Tibial nerve (tissue), 4 donors: Measurements from ENCODE around the gene SLC9A9.

ENCODE experiments used
- EP300 ChIP-seq, 2 donors: sonication (generic); formaldehyde crosslinking; IDR thresholded peaks; one replicate each; pipeline ENCODE4 v1.6.1; 2017; ENCODE audit warnings: antibody characterized with exemption in 2 of 2, mild to moderate bottlenecking in 1 of 2
- POLR2A ChIP-seq, 2 donors: fragments of 450-650 bp; IDR thresholded peaks; one replicate each; pipeline ENCODE4 v1.6.1; 2017; ENCODE audit warnings: antibody characterized with exemption in 2 of 2, mild to moderate bottlenecking in 2 of 2, moderate library complexity in 2 of 2
- TF ChIP-seq, protein P1 (sequence below), 5 experiments: fragments of 200-600 bp in 3 of 5; fragments of 450-650 bp in 2 of 5; sonication (generic) in 3 of 5; IDR thresholded peaks; one replicate each; pipeline ENCODE4 v1.5.1; 2016 to 2019; ENCODE audit warnings: antibody characterized with exemption in 5 of 5, mild to moderate bottlenecking in 3 of 5, moderate library complexity in 2 of 5

DNA sequence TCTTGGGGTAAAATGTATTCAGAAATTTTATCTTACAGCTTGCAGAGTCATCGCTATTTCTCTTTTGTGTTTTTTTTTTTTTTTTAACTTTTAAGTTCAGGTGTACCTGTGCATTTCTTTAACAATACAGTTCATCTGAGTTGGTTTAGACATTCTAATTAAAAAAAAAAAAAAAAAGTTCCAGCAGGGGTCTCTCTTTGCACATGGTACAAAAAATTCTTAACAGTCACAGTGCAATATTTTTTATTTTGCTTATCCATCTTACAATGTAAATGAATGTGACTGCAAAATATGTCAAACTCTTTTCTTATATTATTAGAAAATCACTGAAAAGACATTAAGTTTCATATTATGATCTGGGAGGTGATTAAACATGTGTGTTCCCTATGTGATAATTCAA is 47.5 kb upstream of the SLC9A9 start:
- TF ChIP-seq, protein P1, sequence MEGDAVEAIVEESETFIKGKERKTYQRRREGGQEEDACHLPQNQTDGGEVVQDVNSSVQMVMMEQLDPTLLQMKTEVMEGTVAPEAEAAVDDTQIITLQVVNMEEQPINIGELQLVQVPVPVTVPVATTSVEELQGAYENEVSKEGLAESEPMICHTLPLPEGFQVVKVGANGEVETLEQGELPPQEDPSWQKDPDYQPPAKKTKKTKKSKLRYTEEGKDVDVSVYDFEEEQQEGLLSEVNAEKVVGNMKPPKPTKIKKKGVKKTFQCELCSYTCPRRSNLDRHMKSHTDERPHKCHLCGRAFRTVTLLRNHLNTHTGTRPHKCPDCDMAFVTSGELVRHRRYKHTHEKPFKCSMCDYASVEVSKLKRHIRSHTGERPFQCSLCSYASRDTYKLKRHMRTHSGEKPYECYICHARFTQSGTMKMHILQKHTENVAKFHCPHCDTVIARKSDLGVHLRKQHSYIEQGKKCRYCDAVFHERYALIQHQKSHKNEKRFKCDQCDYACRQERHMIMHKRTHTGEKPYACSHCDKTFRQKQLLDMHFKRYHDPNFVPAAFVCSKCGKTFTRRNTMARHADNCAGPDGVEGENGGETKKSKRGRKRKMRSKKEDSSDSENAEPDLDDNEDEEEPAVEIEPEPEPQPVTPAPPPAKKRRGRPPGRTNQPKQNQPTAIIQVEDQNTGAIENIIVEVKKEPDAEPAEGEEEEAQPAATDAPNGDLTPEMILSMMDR (IDR thresholded peaks at IDR 0.05): no peak
- TF ChIP-seq POLR2A (IDR thresholded peaks at IDR 0.05) (no peak), EP300 (IDR thresholded peaks at IDR 0.05) (no peak)
